Trophoblast cell (in vitro differentiated cells and primary cell): ENCODE results near the gene MEF2A.

ENCODE experiments used
- DNase-seq, 2 donors: peaks; one replicate each; pipeline ENCODE4 v3.0.0-alpha.2; 2016
- H2AFZ ChIP-seq: 2 replicates; pipeline ENCODE4 v1.6.1; 2013; ENCODE audit warnings: low read length, moderate library complexity, mild to moderate bottlenecking; ENCODE audit not compliant: insufficient read depth, poor library complexity
- H2AK5ac ChIP-seq: 2 replicates; pipeline ENCODE4 v1.6.1; 2013; ENCODE audit warnings: mild to moderate bottlenecking, low read length
- H2BK120ac ChIP-seq: 2 replicates; pipeline ENCODE4 v1.6.1; 2013; ENCODE audit warnings: low read length, mild to moderate bottlenecking, moderate library complexity; ENCODE audit not compliant: insufficient read depth, poor library complexity
- H2BK12ac ChIP-seq: 2 replicates; pipeline ENCODE4 v1.6.1; 2013; ENCODE audit warnings: mild to moderate bottlenecking, low read length, moderate library complexity
- H2BK5ac ChIP-seq: 2 replicates; pipeline ENCODE4 v1.6.1; 2013; ENCODE audit warnings: low read length, low read depth, moderate library complexity, mild to moderate bottlenecking; ENCODE audit not compliant: poor library complexity
- H3K14ac ChIP-seq: 2 replicates; pipeline ENCODE4 v1.6.1; 2013; ENCODE audit warnings: mild to moderate bottlenecking, low read length
- H3K18ac ChIP-seq: 2 replicates; pipeline ENCODE4 v1.6.1; 2013; ENCODE audit warnings: mild to moderate bottlenecking, low read length
- H3K23ac ChIP-seq: 2 replicates; pipeline ENCODE4 v1.6.1; 2013; ENCODE audit warnings: low read length
- H3K27ac ChIP-seq: 2 replicates; pipeline ENCODE4 v1.5.1; 2013; ENCODE audit warnings: low read depth, mild to moderate bottlenecking, inconsistent platforms, low read length, moderate library complexity
- H3K27me3 ChIP-seq: 2 replicates; pipeline ENCODE4 v1.6.1; 2013; ENCODE audit warnings: inconsistent platforms, mild to moderate bottlenecking, low read length, moderate library complexity; ENCODE audit not compliant: insufficient read depth
- H3K36me3 ChIP-seq, 2 experiments: 1 replicate in 1 of 2; 2 replicates in 1 of 2; pipeline ENCODE4 v1.6.1; 2013; ENCODE audit warnings: low read length in 2 of 2, mild to moderate bottlenecking in 2 of 2, moderate library complexity in 1 of 2; ENCODE audit not compliant: insufficient read depth in 2 of 2, control insufficient read depth in 1 of 2
- H3K4ac ChIP-seq: 2 replicates; pipeline ENCODE4 v1.6.1; 2013; ENCODE audit warnings: low read depth, mild to moderate bottlenecking, low read length, moderate library complexity
- H3K4me1 ChIP-seq, 2 experiments: 1 replicate in 1 of 2; 2 replicates in 1 of 2; pipeline ENCODE4 v1.6.1; 2013; ENCODE audit warnings: low read length in 2 of 2, mild to moderate bottlenecking in 2 of 2, moderate library complexity in 1 of 2; ENCODE audit not compliant: insufficient read depth in 2 of 2, control insufficient read depth in 1 of 2
- H3K4me2 ChIP-seq: 2 replicates; pipeline ENCODE4 v1.6.1; 2013; ENCODE audit warnings: inconsistent platforms, mild to moderate bottlenecking, low read length, moderate library complexity
- H3K4me3 ChIP-seq: 2 replicates; pipeline ENCODE4 v1.5.1; 2013; ENCODE audit warnings: mild to moderate bottlenecking, low read depth, low read length, inconsistent platforms
- H3K79me1 ChIP-seq: one replicate; pipeline ENCODE4 v1.6.1; 2013; ENCODE audit warnings: low read length
- H3K79me2 ChIP-seq: 2 replicates; pipeline ENCODE4 v1.6.1; 2013; ENCODE audit warnings: low read length, mild to moderate bottlenecking; ENCODE audit not compliant: control insufficient read depth, insufficient read depth, poor library complexity
- H3K9ac ChIP-seq: 2 replicates; pipeline ENCODE4 v1.6.1; 2013; ENCODE audit warnings: mild to moderate bottlenecking, low read length
- H3K9me3 ChIP-seq: 2 replicates; pipeline ENCODE4 v1.6.1; 2013; ENCODE audit warnings: low read depth, mild to moderate bottlenecking, control low read depth, inconsistent platforms, low read length; ENCODE audit not compliant: insufficient read depth
- H4K12ac ChIP-seq: 2 replicates; pipeline ENCODE4 v1.6.1; 2013; ENCODE audit warnings: low read depth, mild to moderate bottlenecking, low read length, moderate library complexity
- H4K8ac ChIP-seq: 2 replicates; pipeline ENCODE4 v1.6.1; 2013; ENCODE audit warnings: low read depth, mild to moderate bottlenecking, low read length, moderate library complexity
- H4K91ac ChIP-seq: one replicate; pipeline ENCODE4 v1.6.1; 2013; ENCODE audit warnings: low read depth, mild to moderate bottlenecking, low read length, moderate library complexity
- WGBS: extraction: QIAGEN DNeasy Blood & Tissue Kit; methylation state at CpG from one replicate; pipeline ENCODE4 v1.1.7; 2013; ENCODE audit warnings: missing lambda C conversion rate; ENCODE audit not compliant: insufficient read length, insufficient coverage; ENCODE audit errors: extremely low coverage; 5-methylcytosine and 5-hydroxymethylcytosine counted together

The MEF2A gene

GRCh38 chr15:99615460-99615859 is 49.7 kb downstream of the MEF2A start:
- DNase-seq = no peak
- Histone ChIP-seq H4K8ac (no peak overlapping the region), H3K79me2 (no peaks in the 10 kb centered on the region), H2BK12ac (no peak overlapping the region), H3K4me3 (no peak overlapping the region), H3K36me3 (no peaks in the 10 kb centered on the region), H3K4ac (no peak overlapping the region), H3K18ac (no peak overlapping the region), H3K23ac (no peak overlapping the region), H2AFZ (no peak overlapping the region), H3K79me1 (no peaks in the 10 kb centered on the region), H3K27ac (no peak overlapping the region), H4K12ac (no peak overlapping the region), H2AK5ac (no peak overlapping the region), H3K27me3 (no peaks in the 10 kb centered on the region), H3K9me3 (no peaks in the 10 kb centered on the region), H3K9ac (no peak overlapping the region), H3K4me1 (peaks cover 4% of the 10 kb centered on the region in 2 experiments), H3K14ac (no peak overlapping the region), H4K91ac (no peak overlapping the region), H2BK120ac (no peak overlapping the region), H2BK5ac (no peak overlapping the region), H3K4me2 (no peak overlapping the region)
- no CpG with 5 or more reads among the region's 3 CpGs for WGBS

DNA sequence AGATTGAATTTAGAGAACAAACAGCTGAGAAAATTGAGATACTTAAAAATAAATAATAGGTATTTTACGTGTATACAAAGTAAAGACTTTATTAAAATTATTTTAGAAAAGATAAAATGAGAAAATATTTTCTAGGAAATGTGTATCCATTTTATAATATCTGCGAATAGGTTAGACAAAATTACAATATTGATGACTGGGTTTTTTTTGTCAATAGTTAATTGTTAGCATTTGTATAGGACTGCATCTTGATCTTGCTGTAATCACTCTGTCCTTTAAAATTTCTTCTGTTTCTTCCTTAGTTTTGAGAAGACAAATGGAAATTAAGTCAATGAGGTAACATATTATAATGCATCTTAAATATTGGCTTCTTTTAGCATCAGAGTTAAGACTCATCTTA is 50.3 kb downstream of the MEF2A start:
- no peak overlapping the region for H4K91ac ChIP-seq
- H3K9ac ChIP-seq = no peak overlapping the region
- no peak overlapping the region for H4K8ac ChIP-seq
- no peak overlapping the region for H2BK5ac ChIP-seq
- no peak overlapping the region for H3K14ac ChIP-seq
- no CpG with 5 or more reads among the region's 2 CpGs for WGBS
- H2BK12ac ChIP-seq = no peak overlapping the region
- no peak overlapping the region for H4K12ac ChIP-seq
- H3K36me3 ChIP-seq = no peaks in the 10 kb centered on the region
- no peak overlapping the region for H3K23ac ChIP-seq
- H3K79me1 ChIP-seq = no peaks in the 10 kb centered on the region
- H2BK120ac ChIP-seq = no peak overlapping the region
- H2AFZ ChIP-seq = no peak overlapping the region
- no peak overlapping the region for H3K18ac ChIP-seq
- no peak overlapping the region for H2AK5ac ChIP-seq
- H3K79me2 ChIP-seq = no peaks in the 10 kb centered on the region
- H3K4me3 ChIP-seq = no peak overlapping the region
- no peak for DNase-seq
- no peak overlapping the region for H3K4me2 ChIP-seq
- H3K9me3 ChIP-seq = no peaks in the 10 kb centered on the region
- no peak overlapping the region for H3K27ac ChIP-seq
- H3K4me1 ChIP-seq = peaks cover 4% of the 10 kb centered on the region in 2 experiments
- no peak overlapping the region for H3K4ac ChIP-seq
- no peaks in the 10 kb centered on the region for H3K27me3 ChIP-seq

DNA sequence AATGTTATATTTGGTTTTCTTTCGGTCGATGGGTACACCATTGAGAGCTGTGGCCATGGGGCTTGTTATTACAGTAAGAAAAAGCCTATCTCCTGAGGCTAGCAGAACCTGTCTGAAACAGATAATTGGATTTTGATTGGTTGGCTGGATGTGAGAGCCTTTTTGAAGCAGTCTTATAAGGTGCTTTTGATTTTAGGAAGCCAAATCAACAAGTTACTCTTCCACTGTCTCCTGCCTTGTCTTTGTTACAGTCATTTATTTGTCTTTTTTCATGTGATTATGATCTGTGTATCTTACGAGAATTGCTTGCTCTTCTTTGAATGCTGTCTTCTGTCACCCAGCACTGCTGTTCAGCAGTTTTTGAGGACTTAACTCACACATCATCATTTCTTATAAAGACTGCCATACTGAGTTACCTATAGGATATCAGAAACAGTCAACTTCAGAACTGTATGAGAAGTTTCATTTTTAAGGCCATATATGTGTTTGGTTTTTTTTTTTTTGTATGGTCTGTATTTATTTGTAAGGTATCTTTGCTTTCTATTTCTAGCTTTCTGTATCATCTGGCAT is 51.1 kb downstream of the MEF2A start:
- Histone ChIP-seq H2BK5ac (no peak overlapping the region), H4K8ac (no peak overlapping the region), H3K36me3 (no peaks in the 10 kb centered on the region), H4K12ac (no peak overlapping the region), H3K27ac (no peak overlapping the region), H3K4ac (no peak overlapping the region), H3K79me1 (no peaks in the 10 kb centered on the region), H3K4me1 (peaks cover 4% of the 10 kb centered on the region in 2 experiments), H3K23ac (no peak overlapping the region), H3K4me3 (no peak overlapping the region), H2AFZ (no peak overlapping the region), H3K9ac (no peak overlapping the region), H3K9me3 (no peaks in the 10 kb centered on the region), H3K27me3 (no peaks in the 10 kb centered on the region), H2BK12ac (no peak overlapping the region), H2AK5ac (no peak overlapping the region), H3K14ac (no peak overlapping the region), H3K4me2 (no peak overlapping the region), H3K18ac (no peak overlapping the region), H3K79me2 (no peaks in the 10 kb centered on the region), H4K91ac (no peak overlapping the region), H2BK120ac (no peak overlapping the region)
- no CpG with 5 or more reads among the region's 3 CpGs for WGBS
- no peak for DNase-seq

- no CpG with 5 or more reads among the region's 6 CpGs for WGBS
- H3K23ac ChIP-seq = no peak overlapping the region
- DNase-seq = peak; percentile 27 to 83
- H3K4me2 ChIP-seq = no peak overlapping the region
- no peak overlapping the region for H2AK5ac ChIP-seq
- no peaks in the 10 kb centered on the region for H3K79me1 ChIP-seq
- no peak overlapping the region for H3K4me3 ChIP-seq
- H3K27ac ChIP-seq = no peak overlapping the region
- no peak overlapping the region for H2BK5ac ChIP-seq
- H4K8ac ChIP-seq = no peak overlapping the region
- no peak overlapping the region for H4K12ac ChIP-seq
- no peak overlapping the region for H2BK12ac ChIP-seq
- no peak overlapping the region for H3K4ac ChIP-seq
- H3K18ac ChIP-seq = no peak overlapping the region
- peaks cover 4% of the 10 kb centered on the region in 2 experiments for H3K4me1 ChIP-seq
- no peak overlapping the region for H3K14ac ChIP-seq
- no peaks in the 10 kb centered on the region for H3K79me2 ChIP-seq
- H3K27me3 ChIP-seq = no peaks in the 10 kb centered on the region
- no peak overlapping the region for H2BK120ac ChIP-seq
- H3K36me3 ChIP-seq = no peaks in the 10 kb centered on the region
- H3K9me3 ChIP-seq = no peaks in the 10 kb centered on the region
- no peak overlapping the region for H3K9ac ChIP-seq
- no peak overlapping the region for H2AFZ ChIP-seq
- no peak overlapping the region for H4K91ac ChIP-seq
Measured at GRCh38 chr15:99618941-99619411, 53.2 kb downstream of the MEF2A start.
